ENCODE data around the gene ATE1.

The ATE1 gene

DNA sequence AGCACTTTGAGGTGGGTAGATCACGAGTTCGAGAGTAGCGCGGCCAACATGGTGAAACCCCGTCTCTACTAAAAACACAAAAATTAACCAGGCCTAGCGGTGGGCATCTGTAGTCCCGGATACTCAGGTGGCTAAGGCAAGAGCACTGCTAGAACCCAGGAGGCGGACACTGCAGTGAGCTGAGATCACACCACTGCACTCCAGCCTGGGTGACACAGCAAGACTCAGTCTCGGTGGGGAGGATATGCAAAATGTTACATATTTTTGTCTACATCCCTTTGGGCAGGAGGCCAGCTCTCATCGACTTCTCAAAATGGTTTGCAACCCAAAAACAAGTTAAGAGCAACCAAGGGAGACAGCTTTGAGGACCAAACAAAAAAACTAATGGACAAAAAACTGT, 8.2 kb downstream of the ATE1 start:
- DNase-seq: no peak
- TF ChIP-seq GATA1 (IDR thresholded peaks at IDR 0.05; ENCODE audit: low read depth, low read length) (no peak), POLR2A (IDR thresholded peaks at IDR 0.05; ENCODE audit: low read length) (no peak)

- DNase-seq: peak in 1 of 2 experiments; percentile 8
Measured at GRCh38 chr10:121918800-121919199, 9.0 kb downstream of the ATE1 start.

DNA sequence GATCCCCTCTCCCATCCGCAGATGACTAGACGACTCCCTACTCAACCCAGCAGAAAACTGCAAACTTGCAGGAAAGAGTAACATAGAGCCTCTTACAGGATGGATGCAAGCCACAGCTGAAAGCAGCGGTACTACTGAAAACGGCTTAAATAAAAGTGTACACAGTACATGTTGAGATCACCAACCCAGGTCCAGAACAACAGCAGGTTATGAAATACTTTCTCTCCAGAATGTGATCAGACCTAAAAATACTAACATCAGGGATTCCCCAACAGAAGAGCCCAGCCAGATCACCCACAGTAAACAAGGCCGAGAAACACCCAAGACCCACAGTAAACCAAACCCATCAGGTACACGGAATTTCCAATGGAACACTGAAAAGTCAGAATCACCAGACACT, 13.2 kb downstream of the ATE1 start:
- TF ChIP-seq POLR2A (IDR thresholded peaks at IDR 0.05; ENCODE audit: low read length): no peak
- no peak for TF ChIP-seq GATA1 (IDR thresholded peaks at IDR 0.05; ENCODE audit: low read depth, low read length)
- DNase-seq: no peak

GRCh38 chr10:121911421-121911697, 16.5 kb downstream of the ATE1 start:
- no peak for DNase-seq
- TF ChIP-seq GATA1 (IDR thresholded peaks at IDR 0.05; ENCODE audit: low read depth, low read length): no peak
- no peak for TF ChIP-seq POLR2A (IDR thresholded peaks at IDR 0.05; ENCODE audit: low read length)

GRCh38 chr10:121910673-121911420, 17.0 kb downstream of the ATE1 start:
- TF ChIP-seq GATA1 (IDR thresholded peaks at IDR 0.05; ENCODE audit: low read depth, low read length): no peak
- no peak for TF ChIP-seq POLR2A (IDR thresholded peaks at IDR 0.05; ENCODE audit: low read length)

DNA sequence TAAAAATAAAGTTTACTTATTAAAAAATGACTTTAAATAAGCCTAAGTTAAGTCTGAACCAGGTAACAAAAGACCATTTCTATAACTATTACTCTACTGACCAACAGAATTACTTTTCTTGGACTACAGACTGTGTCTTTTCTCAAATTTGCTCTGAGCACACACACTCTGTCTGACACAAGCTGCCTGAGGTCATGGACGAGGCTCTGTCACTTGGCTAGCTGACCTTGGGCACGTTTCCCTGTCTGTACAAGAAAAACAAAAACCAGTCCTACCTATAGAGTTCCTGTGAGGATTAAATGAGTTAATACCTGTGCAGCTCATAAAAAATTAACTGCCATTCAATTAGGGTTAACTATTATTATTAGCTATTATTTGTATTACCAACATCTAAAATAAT, 22.9 kb downstream of the ATE1 start:
- TF ChIP-seq POLR2A (IDR thresholded peaks at IDR 0.05; ENCODE audit: low read length) (no peak), GATA1 (IDR thresholded peaks at IDR 0.05; ENCODE audit: low read depth, low read length) (no peak)
- DNase-seq: no peak

More at GRCh38 chr10:121910673-121911420, 17.0 kb downstream of the ATE1 start:
- peak in 1 of 2 experiments; percentile 40 for DNase-seq

- peak; percentile 52 to 74 for DNase-seq
- TF ChIP-seq GATA1 (IDR thresholded peaks at IDR 0.05; ENCODE audit: low read depth, low read length) (no peak), POLR2A (IDR thresholded peaks at IDR 0.05; ENCODE audit: low read length) (no peak)
Measured at GRCh38 chr10:121900443-121901174, 27.2 kb downstream of the ATE1 start.

DNA sequence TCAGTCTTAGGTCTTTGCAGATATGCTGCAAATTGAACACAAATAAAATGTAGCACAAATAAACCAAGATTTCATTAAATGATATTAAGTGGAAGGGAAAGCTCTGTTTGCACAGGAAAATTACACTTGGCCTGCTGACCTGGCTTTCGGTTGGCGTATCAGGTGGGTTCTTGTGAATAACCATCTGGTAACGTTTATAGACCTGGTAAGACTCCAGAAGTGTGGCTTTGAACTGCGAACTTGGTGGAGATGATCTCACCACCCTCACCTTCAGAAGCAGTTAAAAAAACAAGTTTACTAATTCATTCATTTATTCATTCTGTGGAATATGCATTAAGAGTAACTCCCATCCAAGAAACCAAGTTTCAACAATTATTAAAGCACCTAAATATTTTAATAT, 28.1 kb downstream of the ATE1 start:
- DNase-seq: no peak
- TF ChIP-seq GATA1 (IDR thresholded peaks at IDR 0.05; ENCODE audit: low read depth, low read length) (no peak), POLR2A (IDR thresholded peaks at IDR 0.05; ENCODE audit: low read length) (no peak)

DNA sequence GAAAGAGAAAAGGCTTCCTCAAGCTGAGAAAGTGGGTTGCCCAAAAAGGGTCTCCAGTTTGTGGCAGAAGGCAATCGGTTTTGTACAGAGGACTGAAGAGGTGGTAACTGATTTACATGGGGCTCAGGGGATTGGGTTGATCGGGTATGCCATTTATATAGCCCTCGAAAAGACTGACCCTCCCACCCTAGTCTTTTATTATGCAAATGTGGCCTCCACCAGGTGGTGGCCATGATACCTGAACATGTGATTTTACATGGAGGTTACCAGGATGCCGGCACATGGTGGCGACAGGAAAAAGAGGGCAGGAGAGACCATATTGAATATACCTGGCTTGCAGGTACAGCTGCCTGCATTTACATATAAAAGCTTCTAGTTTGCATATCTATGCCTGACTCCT, 36.7 kb downstream of the ATE1 start:
- no peak for DNase-seq
- no peak for TF ChIP-seq GATA1 (IDR thresholded peaks at IDR 0.05; ENCODE audit: low read depth, low read length)
- TF ChIP-seq POLR2A (IDR thresholded peaks at IDR 0.05; ENCODE audit: low read length): no peak

- TF ChIP-seq POLR2A (IDR thresholded peaks at IDR 0.05; ENCODE audit: low read length): no peak
- TF ChIP-seq GATA1 (IDR thresholded peaks at IDR 0.05; ENCODE audit: low read depth, low read length): no peak
Measured at GRCh38 chr10:121889212-121889611, 38.6 kb downstream of the ATE1 start.

GRCh38 chr10:121886997-121887622, 40.7 kb downstream of the ATE1 start:
- TF ChIP-seq GATA1 (IDR thresholded peaks at IDR 0.05; ENCODE audit: low read depth, low read length) (no peak), POLR2A (IDR thresholded peaks at IDR 0.05; ENCODE audit: low read length) (no peak)
- DNase-seq: peak; percentile 62 to 68

More at GRCh38 chr10:121889212-121889611, 38.6 kb downstream of the ATE1 start:
- no peak for DNase-seq

- DNase-seq: no peak
- TF ChIP-seq POLR2A (IDR thresholded peaks at IDR 0.05; ENCODE audit: low read length) (no peak), GATA1 (IDR thresholded peaks at IDR 0.05; ENCODE audit: low read depth, low read length) (no peak)
Measured at GRCh38 chr10:121886181-121886580, 41.6 kb downstream of the ATE1 start.

DNA sequence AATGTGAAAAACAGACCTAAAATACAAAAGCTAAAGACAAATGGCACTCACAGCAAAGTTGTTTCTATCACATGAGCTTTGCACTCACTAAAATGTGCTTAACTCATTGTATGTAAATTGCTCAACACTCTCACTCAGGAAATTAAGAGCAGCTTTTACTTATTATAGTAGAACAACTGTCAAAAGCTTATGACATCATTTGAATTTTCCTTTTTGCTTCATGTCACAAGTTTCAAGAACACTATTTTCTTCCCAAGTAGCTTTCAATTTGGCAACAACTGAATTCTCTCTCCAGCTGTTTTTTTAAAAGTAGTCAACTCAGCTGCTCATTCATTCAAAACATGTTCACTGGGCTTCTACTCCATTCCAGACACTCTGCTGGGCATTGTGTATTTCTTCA, 46.9 kb downstream of the ATE1 start:
- no peak for DNase-seq
- TF ChIP-seq GATA1 (IDR thresholded peaks at IDR 0.05; ENCODE audit: low read depth, low read length) (no peak), POLR2A (IDR thresholded peaks at IDR 0.05; ENCODE audit: low read length) (no peak)

GRCh38 chr10:121879476-121879875, 48.4 kb downstream of the ATE1 start:
- DNase-seq: no peak
- TF ChIP-seq POLR2A (IDR thresholded peaks at IDR 0.05; ENCODE audit: low read length): no peak
- no peak for TF ChIP-seq GATA1 (IDR thresholded peaks at IDR 0.05; ENCODE audit: low read depth, low read length)

GRCh38 chr10:121873236-121873635, 54.6 kb downstream of the ATE1 start:
- DNase-seq: no peak
- TF ChIP-seq POLR2A (IDR thresholded peaks at IDR 0.05; ENCODE audit: low read length) (no peak), GATA1 (IDR thresholded peaks at IDR 0.05; ENCODE audit: low read depth, low read length) (no peak)

All from erythroblast (primary cell).